Measurements from ENCODE around the gene MRPL49.

DNA sequence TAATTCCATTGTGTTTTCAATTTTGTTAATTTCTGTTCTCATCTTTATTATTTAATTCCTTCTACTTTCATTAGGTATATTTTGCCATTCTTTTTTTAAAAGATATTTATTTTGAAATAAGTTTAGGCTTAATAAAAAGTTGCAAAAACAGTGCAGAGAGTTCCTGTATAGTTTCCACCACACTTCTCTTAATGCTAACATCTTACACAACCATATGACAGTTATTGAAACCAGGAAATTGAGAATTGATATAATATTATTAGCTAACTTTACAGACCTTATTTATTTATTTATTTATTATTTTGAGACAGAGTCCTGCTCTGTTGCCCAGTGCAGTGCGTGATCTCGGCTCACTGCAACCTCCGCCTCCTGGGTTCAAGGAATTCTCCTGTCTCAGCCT is 34.1 kb downstream of the MRPL49 start:
- TF ChIP-seq, protein P1, sequence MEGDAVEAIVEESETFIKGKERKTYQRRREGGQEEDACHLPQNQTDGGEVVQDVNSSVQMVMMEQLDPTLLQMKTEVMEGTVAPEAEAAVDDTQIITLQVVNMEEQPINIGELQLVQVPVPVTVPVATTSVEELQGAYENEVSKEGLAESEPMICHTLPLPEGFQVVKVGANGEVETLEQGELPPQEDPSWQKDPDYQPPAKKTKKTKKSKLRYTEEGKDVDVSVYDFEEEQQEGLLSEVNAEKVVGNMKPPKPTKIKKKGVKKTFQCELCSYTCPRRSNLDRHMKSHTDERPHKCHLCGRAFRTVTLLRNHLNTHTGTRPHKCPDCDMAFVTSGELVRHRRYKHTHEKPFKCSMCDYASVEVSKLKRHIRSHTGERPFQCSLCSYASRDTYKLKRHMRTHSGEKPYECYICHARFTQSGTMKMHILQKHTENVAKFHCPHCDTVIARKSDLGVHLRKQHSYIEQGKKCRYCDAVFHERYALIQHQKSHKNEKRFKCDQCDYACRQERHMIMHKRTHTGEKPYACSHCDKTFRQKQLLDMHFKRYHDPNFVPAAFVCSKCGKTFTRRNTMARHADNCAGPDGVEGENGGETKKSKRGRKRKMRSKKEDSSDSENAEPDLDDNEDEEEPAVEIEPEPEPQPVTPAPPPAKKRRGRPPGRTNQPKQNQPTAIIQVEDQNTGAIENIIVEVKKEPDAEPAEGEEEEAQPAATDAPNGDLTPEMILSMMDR (conservative IDR thresholded peaks at IDR 0.05 in 1 of 2, IDR thresholded peaks at IDR 0.05 in 1 of 2; ENCODE audit: extremely low read depth in 1 of 2, insufficient read depth in 1 of 2, low read depth in 1 of 2, low read length in 2 of 2): no peak
- no peak for TF ChIP-seq EZH2 (IDR thresholded peaks at IDR 0.05; ENCODE audit: borderline replicate concordance, low read length)
